A549 (cell line): ENCODE results near the gene XPC. TPM values are rescaled to one million over a fixed set of nuclear protein-coding genes. Genes with fewer than 3 reads are reported as not detected.

Source experiments
- ATAC-seq, 2 experiments: fragments of 200-7000 bp in 1 of 2; fragments of >200 bp in 1 of 2; cut with Nextera tagmentation in 1 of 2; cut with Tn5 transposase in 1 of 2; 3 replicates each; pipeline versions ENCODE4 v1.8.0 to v1.9.1; 2018 to 2020; ENCODE audit warnings: mild to moderate bottlenecking in 1 of 2, moderate library complexity in 1 of 2
- CTCF ChIA-PET: fragments of 300-600 bp; sonication (Branson Sonifier 250); formaldehyde crosslinking; extraction: SDS; loops from one replicate; lab custom pipeline; 2021; ENCODE audit warnings: antibody characterized with exemption, inconsistent platforms; lab: Yijun Ruan, JAX
- POLR2A ChIA-PET: fragments of 350-600 bp; formaldehyde crosslinking; extraction: SDS; loops from one replicate; lab custom pipeline; 2021; ENCODE audit warnings: antibody characterized with exemption, inconsistent platforms; lab: Yijun Ruan, JAX
- DNase-seq, 2 experiments: peaks; one replicate each; pipeline versions ENCODE4 v3.0.0 to v3.0.0-alpha.2; 2011 to 2016; ENCODE audit warnings: low read depth in 1 of 2, low spot score in 1 of 2
- FAIRE-seq: peaks from 2 replicates; lab custom pipeline; 2011; peaks lifted over from hg19 to GRCh38; lab: Jason Lieb, UNC
- H3K27ac ChIP-seq, 2 experiments: fragments of >200 bp; sonication (Bioruptor Twin); formaldehyde crosslinking; 3 replicates each; pipeline ENCODE4 v1.5.1; 2016 to 2017
- H3K4me1 ChIP-seq: fragments of >200 bp; sonication (Bioruptor Twin); formaldehyde crosslinking; 3 replicates; pipeline ENCODE4 v1.6.1; 2016
- H3K4me2 ChIP-seq: fragments of >200 bp; sonication (Bioruptor Twin); formaldehyde crosslinking; 3 replicates; pipeline ENCODE4 v1.6.1; 2016
- H3K4me3 ChIP-seq: fragments of >200 bp; sonication (Bioruptor Twin); formaldehyde crosslinking; 3 replicates; pipeline ENCODE4 v1.5.1; 2016
- H3K9me3 ChIP-seq: fragments of >200 bp; sonication (Bioruptor Twin); formaldehyde crosslinking; 3 replicates; pipeline ENCODE4 v1.6.1; 2016
- BCL3 ChIP-seq: fragments of >200 bp; sonication (Bioruptor Twin); formaldehyde crosslinking; IDR thresholded peaks from 3 replicates; pipeline ENCODE4 v1.6.1; 2016
- CBX8 ChIP-seq: fragments of 200-600 bp; sonication (generic); IDR thresholded peaks from 2 replicates; pipeline ENCODE4 v1.6.1; 2016
- CHD2 ChIP-seq: fragments of 150-350 bp; IDR thresholded peaks from 2 replicates; pipeline ENCODE4 v1.6.1; 2014; ENCODE audit warnings: low read length; ENCODE audit not compliant: partially characterized antibody
- CHD4 ChIP-seq: fragments of 200-600 bp; sonication (generic); IDR thresholded peaks from 2 replicates; pipeline ENCODE4 v1.6.1; 2016; ENCODE audit warnings: antibody characterized with exemption, mild to moderate bottlenecking, borderline replicate concordance
- CTCF ChIP-seq: fragments of >200 bp; sonication (Bioruptor Twin); formaldehyde crosslinking; IDR thresholded peaks from 3 replicates; pipeline ENCODE4 v1.5.1; 2016
- EHF ChIP-seq: fragments of 250-450 bp; sonication (Bioruptor Pico); IDR thresholded peaks from 2 replicates; pipeline ENCODE4 v1.5.0; 2020; ENCODE audit warnings: mild to moderate bottlenecking
- EP300 ChIP-seq, 2 experiments: fragments of >200 bp; sonication (Bioruptor Twin); formaldehyde crosslinking; IDR thresholded peaks; 2 replicates in 1 of 2; 3 replicates in 1 of 2; pipeline ENCODE4 v1.6.1; 2016 to 2017
- FOSL2 ChIP-seq, 2 experiments: fragments of 450-650 bp in 1 of 2; fragments of >200 bp in 1 of 2; sonication (Bioruptor Twin) in 1 of 2; formaldehyde crosslinking; IDR thresholded peaks; 2 replicates each; pipeline versions ENCODE4 v1.5.0 to v1.6.1; 2016 to 2020; ENCODE audit warnings: mild to moderate bottlenecking in 1 of 2, moderate library complexity in 1 of 2
- GATA3 ChIP-seq: IDR thresholded peaks from 2 replicates; pipeline ENCODE4 v1.6.1; 2012; ENCODE audit warnings: borderline replicate concordance
- HDAC2 ChIP-seq: fragments of 200-600 bp; sonication (generic); IDR thresholded peaks from 2 replicates; pipeline ENCODE4 v1.6.1; 2016
- HOXB13 ChIP-seq: fragments of 250-450 bp; sonication (Bioruptor Pico); IDR thresholded peaks from 2 replicates; pipeline ENCODE4 v1.5.0; 2020; ENCODE audit warnings: low read depth, mild to moderate bottlenecking, moderate library complexity
- HOXB5 ChIP-seq: fragments of 250-450 bp; sonication (Bioruptor Pico); IDR thresholded peaks from 2 replicates; pipeline ENCODE4 v1.5.0; 2020; ENCODE audit warnings: mild to moderate bottlenecking, moderate library complexity
- KDM5A ChIP-seq: fragments of 200-600 bp; sonication (generic); IDR thresholded peaks from 2 replicates; pipeline ENCODE4 v1.6.1; 2016; ENCODE audit warnings: antibody characterized with exemption, mild to moderate bottlenecking
- MYC ChIP-seq: IDR thresholded peaks from 2 replicates; pipeline ENCODE4 v1.6.1; 2012; ENCODE audit warnings: mild to moderate bottlenecking, inconsistent platforms, low read length, improper control_type of control experiment, borderline replicate concordance
- NPAS2 ChIP-seq: fragments of 250-450 bp; sonication (Bioruptor Pico); IDR thresholded peaks from 2 replicates; pipeline ENCODE4 v1.8.0; 2022; ENCODE audit warnings: mild to moderate bottlenecking, moderate library complexity, borderline replicate concordance
- PHF8 ChIP-seq: fragments of 200-600 bp; sonication (generic); IDR thresholded peaks from 2 replicates; pipeline ENCODE4 v1.6.1; 2016; ENCODE audit warnings: low read depth, mild to moderate bottlenecking, antibody characterized with exemption, moderate library complexity, borderline replicate concordance
- RCOR1 ChIP-seq: fragments of 150-350 bp; IDR thresholded peaks from 2 replicates; pipeline ENCODE4 v1.6.1; 2014; ENCODE audit warnings: antibody characterized with exemption, low read length, low read depth
- TFCP2L1 ChIP-seq: fragments of 250-450 bp; sonication (Bioruptor Pico); IDR thresholded peaks from 2 replicates; pipeline ENCODE4 v1.5.0; 2021; ENCODE audit warnings: mild to moderate bottlenecking
- TP53 ChIP-seq: fragments of 250-450 bp; sonication (Bioruptor Pico); IDR thresholded peaks from 2 replicates; pipeline ENCODE4 v1.5.0; 2021; ENCODE audit warnings: mild to moderate bottlenecking, moderate library complexity
- ZFP36 ChIP-seq: fragments of 450-650 bp; IDR thresholded peaks from 2 replicates; pipeline ENCODE4 v1.6.1; 2014; ENCODE audit warnings: borderline replicate concordance; ENCODE audit not compliant: partially characterized antibody
- WGBS: methylation state at CpG from one replicate; pipeline ENCODE4 v1.1.6; 2017; ENCODE audit errors: missing lambda C conversion rate; 5-methylcytosine and 5-hydroxymethylcytosine counted together
- polyA plus RNA-seq, 4 experiments: library from polyadenylated mRNA; depleted of rRNA in 3 of 4; stranded (reverse); fragments of >200 nt; fragmentation: RNase III in 1 of 4; extraction: RNeasy Plus Mini Kit Qiagen cat#74134 plus additional on column Dnase treatment in 1 of 4; gene quantifications; 2 replicates in 3 of 4; 3 replicates in 1 of 4; pipeline ENCODE4 v1.2.3, GENCODE V29; 2011 to 2017

XPC gene
- polyA plus RNA-seq, 2 of the 4 experiments (the other 2 are of a cell fraction): 35.4 to 36.3 TPM

GRCh38 chr3:14156843-14157561 lies 21.4 kb downstream of the XPC start:
- POLR2A ChIA-PET: interaction anchor here (1.1 kb wide), 1 partner anchor 22 kb away, joined by 4 read pairs; the partner anchor contains the start of genes LSM3 and XPC
- no peak overlapping the region for H3K4me3 ChIP-seq

GRCh38 chr3:14156201-14156600 lies 22.2 kb downstream of the XPC start:
- TF ChIP-seq TP53 (CRISPR knock-in tag): no peak
- no peak for TF ChIP-seq NPAS2
- no peak for TF ChIP-seq RCOR1
- no peak for TF ChIP-seq CBX8
- no peak for TF ChIP-seq EP300 (IDR thresholded peaks at IDR 0.05)
- no peak for TF ChIP-seq PHF8
- no peak for TF ChIP-seq EHF (CRISPR knock-in tag)
- TF ChIP-seq HOXB5: no peak
- Histone ChIP-seq H3K4me1 (no peaks in the 10 kb centered on the region), H3K9me3 (peaks cover 4% of the 10 kb centered on the region), H3K4me2 (no peak overlapping the region), H3K4me3 (no peak overlapping the region), H3K27ac (no peak overlapping the region)
- FAIRE-seq (no peak), ATAC-seq (no peak), DNase-seq (no peak)
- POLR2A ChIA-PET: no interaction called here
- 95% methylated on average over 7 of the region's 7 CpGs for WGBS
- CTCF ChIA-PET: interaction anchor here (1.1 to 1.5 kb wide), 2 partner anchors 10 to 12 kb away, joined by 4 to 5 read pairs; no protein-coding TSS in a partner anchor

More at GRCh38 chr3:14156843-14157561, 21.4 kb downstream of the XPC start:
- Histone ChIP-seq H3K4me1 (no peaks in the 10 kb centered on the region), H3K9me3 (peaks cover 12% of the 10 kb centered on the region), H3K4me2 (no peak overlapping the region), H3K27ac (no peak overlapping the region)
- CTCF ChIA-PET: interaction anchor here (1.1 to 1.5 kb wide), 2 partner anchors 9 to 11 kb away, joined by 4 to 5 read pairs; no protein-coding TSS in a partner anchor
- no peak for TF ChIP-seq BCL3
- TF ChIP-seq TFCP2L1 (CRISPR knock-in tag): no peak
- TF ChIP-seq CHD4: no peak
- TF ChIP-seq MYC: no peak
- TF ChIP-seq EP300 (IDR thresholded peaks at IDR 0.05): no peak
- TF ChIP-seq ZFP36: no peak
- no peak for TF ChIP-seq FOSL2 (IDR thresholded peaks at IDR 0.05)
- TF ChIP-seq FOSL2 (CRISPR knock-in tag; IDR thresholded peaks at IDR 0.05): no peak
- TF ChIP-seq HOXB13 (CRISPR knock-in tag): no peak
- TF ChIP-seq CHD2: no peak
- TF ChIP-seq HOXB5: no peak
- no peak for TF ChIP-seq EHF (CRISPR knock-in tag)
- TF ChIP-seq GATA3: no peak
- TF ChIP-seq KDM5A: no peak
- TF ChIP-seq CTCF: no peak
- TF ChIP-seq HDAC2: no peak
- 92% methylated on average over 13 of the region's 13 CpGs for WGBS
- ATAC-seq (no peak), FAIRE-seq (no peak), DNase-seq (no peak)
